ENCODE data around the gene PLCB3. TPM values are rescaled to one million over a fixed set of nuclear protein-coding genes. Genes with fewer than 3 reads are reported as not detected.

PLCB3 gene
- total and polyA plus RNA-seq, 2 of the 13 experiments (the other 11 are each of a cell fraction or from before 2014, with no cell fraction given), result 7.5 to 13.8 TPM

- peak; percentile 25; the same call in 1 of the 2 replicates for TF ChIP-seq IRF9 (CRISPR knock-in tag; IDR thresholded peaks at IDR 0.05; ENCODE audit: borderline replicate concordance)
Measured at GRCh38 chr11:64225608-64226506, 25.5 kb upstream of the PLCB3 start, which contains the start of the genes NUDT22 and TRPT1 (continued).

- in situ Hi-C loops (cut with HindIII; ENCODE audit: extremely low pct_ligation_motif_present, low pct_unique_long_range_greater_than_20kb) (no loop called here), intact Hi-C loops (cut with micrococcal nuclease; ENCODE audit: unreplicated experiment) (no loop called here)
- FAIRE-seq (no peak), ATAC-seq (peak; percentile 42), DNase-seq (ENCODE audit: low spot score) (peak; percentile 50)
- TSS peak; percentile 77 for BruUV-seq (replicated peaks)
- peak overlapping the region; percentile 77 for H3K9ac ChIP-seq (ENCODE audit: insufficient read depth, low read depth, low read length)
- 0% methylated on average over 8 of the region's 26 CpGs for WGBS (ENCODE audit: low lambda C conversion rate)
- no peak overlapping the region for H2AFZ ChIP-seq (ENCODE audit: low read length)
- peak overlapping the region; percentile 96 for H3K4me2 ChIP-seq (ENCODE audit: low read depth, low read length)
- H3K36me3 ChIP-seq (replicated peaks in 1 of 2; ENCODE audit: control insufficient read depth in 1 of 2, insufficient read depth in 2 of 2, low read length in 2 of 2), result peaks cover 0 to 3% of the 10 kb centered on the region in 2 experiments; a peak in 2 of 5 replicates
- ChIA-PET CTCF (ENCODE audit: low intra/inter-chr PET ratio, low total read pairs) (no interaction called here), POLR2A (interaction anchor here (1.0 to 3.3 kb wide), 15 partner anchors 8 to 219 kb away, joined by 3 to 27 read pairs (median 7); partner anchors contain the start of genes ESRRA, FKBP2, PPP1R14B and PRDX5)
- no peaks in the 10 kb centered on the region for H4K20me1 ChIP-seq (ENCODE audit: insufficient read depth, low read length)
- peak overlapping the region; percentile 56 for H3K27ac ChIP-seq (ENCODE audit: extremely low read length, insufficient read depth, low read length)
- H3K4me1 ChIP-seq (ENCODE audit: insufficient read depth, low read length), result peaks cover 40% of the 10 kb centered on the region
- no peaks in the 10 kb centered on the region for H3K9me3 ChIP-seq (ENCODE audit: low read length)
- H3K79me2 ChIP-seq (ENCODE audit: insufficient read depth, low read length), result no peaks in the 10 kb centered on the region
- no peaks in the 10 kb centered on the region for H3K27me3 ChIP-seq (ENCODE audit: control insufficient read depth in 1 of 2, insufficient read depth in 2 of 2, low read length in 2 of 2)
- H3K4me3 ChIP-seq (replicated peaks in 1 of 3; ENCODE audit: insufficient read depth in 1 of 3, low read depth in 2 of 3, low read length in 3 of 3), result peak overlapping the region; percentile 78 to 96 (median 82)
- TF ChIP-seq SALL2 (CRISPR knock-in tag; IDR thresholded peaks at IDR 0.05) (no peak), ETV6 (CRISPR knock-in tag; conservative IDR thresholded peaks at IDR 0.05) (peak; percentile 58; the same call in 1 of the 2 replicates), ZMAT3 (CRISPR knock-in tag; conservative IDR thresholded peaks at IDR 0.05) (0 out of 2 replicates have a peak, but pooled peaks have one; percentile 1), ZBTB34 (CRISPR knock-in tag; IDR thresholded peaks at IDR 0.05) (no peak; the same call in 1 of the 2 replicates), ZNF691 (CRISPR knock-in tag; IDR thresholded peaks at IDR 0.05; ENCODE audit: borderline replicate concordance, low read depth) (no peak), ELF1 (CRISPR knock-in tag; IDR thresholded peaks at IDR 0.05) (peak; percentile 46), GLI4 (CRISPR knock-in tag; IDR thresholded peaks at IDR 0.05; ENCODE audit: borderline replicate concordance) (0 out of 2 replicates have a peak, but pooled peaks have one; percentile 55), GATAD1 (CRISPR knock-in tag; IDR thresholded peaks at IDR 0.05) (peak; percentile 62), TRIM24 (CRISPR knock-in tag; IDR thresholded peaks at IDR 0.05) (no peak), ZNF136 (CRISPR knock-in tag; IDR thresholded peaks at IDR 0.05; ENCODE audit: low read depth) (0 out of 2 replicates have a peak, but pooled peaks have one; percentile 19), NR2F2 (IDR thresholded peaks at IDR 0.05; ENCODE audit: borderline replicate concordance, low read depth) (no peak), ZNF784 (CRISPR knock-in tag; IDR thresholded peaks at IDR 0.05; ENCODE audit: borderline replicate concordance) (peak; percentile 68; the same call in 1 of the 2 replicates), CREM (IDR thresholded peaks at IDR 0.05) (no peak), CREM (CRISPR knock-in tag; IDR thresholded peaks at IDR 0.05) (no peak)
Measured at GRCh38 chr11:64226507-64227051, 24.8 kb upstream of the PLCB3 start.
